ENCODE results near the gene GPR160.

GPR160 gene

DNA sequence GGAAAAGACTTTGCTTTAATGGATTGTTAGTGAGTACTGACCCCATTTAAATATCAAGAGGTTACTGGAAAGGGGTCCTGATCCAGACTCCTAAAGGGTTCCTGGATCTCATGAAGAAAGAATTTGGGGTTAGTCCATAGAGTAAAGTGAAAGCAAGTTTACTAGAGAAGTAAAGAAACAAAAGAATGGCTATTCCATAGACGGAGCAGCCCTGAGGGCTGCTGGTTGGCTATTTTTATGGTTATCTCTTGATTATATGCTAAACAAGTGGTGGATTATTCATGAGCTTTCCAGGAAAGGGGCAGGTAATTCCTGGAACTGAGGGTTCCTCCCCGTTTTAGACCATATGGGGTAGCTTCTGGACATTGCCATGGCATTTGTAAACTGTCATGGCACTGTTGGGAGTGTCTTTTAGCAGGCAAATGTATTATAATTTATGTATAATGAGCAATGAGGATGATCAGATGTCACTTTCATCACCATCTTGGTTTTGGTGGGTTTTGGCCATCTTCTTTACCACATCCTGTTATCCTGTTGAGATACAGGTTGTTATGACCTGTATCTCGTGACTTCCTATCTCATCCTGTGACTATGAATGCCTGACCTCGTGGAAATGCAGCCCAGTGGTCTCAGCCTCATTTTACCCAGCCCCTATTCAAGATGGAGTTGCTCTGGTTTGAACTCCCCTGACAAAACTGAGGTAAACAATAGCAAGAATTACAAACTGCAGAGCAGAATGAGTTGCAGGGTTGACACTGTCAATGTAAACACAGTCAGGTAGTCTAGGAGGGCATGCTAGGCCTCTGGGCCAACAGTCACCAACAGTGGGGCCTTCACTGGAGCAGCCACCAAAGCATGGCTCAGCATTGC lies 10.3 kb upstream of the GPR160 start:
- DNase-seq (ENCODE audit: low spot score): no peak

DNA sequence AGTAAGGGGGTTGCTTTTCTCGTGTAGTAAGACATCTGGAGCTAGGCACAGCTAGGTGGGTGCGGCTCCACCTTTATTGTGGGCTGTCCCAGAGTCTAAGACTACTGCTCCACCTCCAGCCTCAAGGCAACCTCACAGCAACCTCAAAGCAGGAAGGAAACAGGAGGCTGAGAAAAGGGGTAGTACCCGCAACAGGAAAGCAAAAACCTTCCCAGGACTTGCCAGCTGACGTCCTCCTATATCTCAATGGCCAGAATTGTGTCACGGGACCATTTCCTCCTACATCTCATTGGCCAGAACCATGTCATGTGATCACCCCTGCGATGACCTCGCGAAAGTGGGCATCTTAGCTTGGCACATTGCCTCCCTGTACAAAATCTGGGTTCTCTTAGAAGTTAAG lies 4.3 kb upstream of the GPR160 start:
- peak; percentile 27 for DNase-seq (ENCODE audit: low spot score)

GRCh38 chr3:170038434-170039110 lies 777 bp downstream of the GPR160 start:
- DNase-seq (ENCODE audit: low spot score): no peak

GRCh38 chr3:170040418-170040817 lies 2.6 kb downstream of the GPR160 start:
- DNase-seq (ENCODE audit: low spot score): no peak

GRCh38 chr3:170043506-170043905 lies 5.7 kb downstream of the GPR160 start:
- no peak for DNase-seq (ENCODE audit: low spot score)

DNA sequence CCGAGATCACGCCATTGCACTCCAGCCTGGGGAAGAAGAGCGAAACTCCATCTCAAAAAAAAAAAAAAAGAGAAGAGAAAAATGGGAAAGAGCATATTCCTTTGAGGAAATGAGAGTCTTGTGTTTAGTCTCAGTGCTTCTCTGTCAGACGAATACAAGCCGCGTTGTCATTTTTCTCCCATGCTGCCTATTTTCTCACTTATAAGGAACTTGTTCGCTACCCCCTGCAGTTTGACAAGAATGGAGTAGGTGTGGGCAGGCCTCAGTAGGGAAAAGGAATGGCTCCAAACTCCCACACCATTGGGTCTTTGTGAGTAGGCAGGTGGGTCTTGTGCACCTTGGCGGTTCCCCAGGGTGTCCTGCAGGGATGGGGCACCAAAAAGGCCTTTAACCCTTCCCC lies 6.5 kb downstream of the GPR160 start:
- no peak for DNase-seq (ENCODE audit: low spot score)

DNA sequence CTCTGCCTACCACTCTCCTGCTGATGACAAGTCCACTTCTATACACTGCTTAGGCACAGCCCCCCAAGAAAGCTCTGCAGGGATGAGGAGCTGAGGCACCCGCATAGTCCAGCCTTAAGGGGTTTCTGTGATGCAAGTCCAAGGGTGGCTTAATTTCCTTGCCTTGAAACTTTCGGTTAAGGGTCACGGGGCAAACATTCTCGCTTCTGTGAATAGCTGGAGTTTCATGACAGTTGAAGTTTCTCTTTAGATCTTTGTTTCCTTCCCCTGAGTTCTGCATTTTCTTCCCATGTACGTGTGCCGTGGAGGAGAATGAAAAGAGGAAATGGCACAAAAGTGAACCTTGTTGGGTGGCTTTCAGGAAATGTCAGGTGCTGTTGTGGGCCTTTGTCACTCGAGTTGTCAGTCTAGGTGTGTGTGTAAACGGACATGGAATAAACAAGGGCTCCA lies 7.0 kb downstream of the GPR160 start:
- no peak for DNase-seq (ENCODE audit: low spot score)

- no peak for DNase-seq (ENCODE audit: low spot score)
These were observed 8.7 kb downstream of the GPR160 start for GRCh38 chr3:170046269-170047132.

DNA sequence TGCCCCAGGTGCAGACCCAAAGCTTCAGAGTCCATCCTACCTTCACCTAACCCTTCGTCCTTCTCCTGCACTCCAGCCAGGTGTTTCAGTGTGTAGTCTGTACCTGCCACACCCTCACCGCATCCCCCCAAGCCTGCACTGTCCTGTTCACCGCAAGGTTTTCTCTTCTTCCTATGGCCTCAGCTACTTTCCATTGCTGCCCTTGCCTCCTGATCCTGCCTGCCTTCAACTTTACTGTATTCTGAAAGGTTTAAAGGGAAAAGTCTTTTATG lies 9.3 kb downstream of the GPR160 start:
- DNase-seq (ENCODE audit: low spot score): no peak

DNA sequence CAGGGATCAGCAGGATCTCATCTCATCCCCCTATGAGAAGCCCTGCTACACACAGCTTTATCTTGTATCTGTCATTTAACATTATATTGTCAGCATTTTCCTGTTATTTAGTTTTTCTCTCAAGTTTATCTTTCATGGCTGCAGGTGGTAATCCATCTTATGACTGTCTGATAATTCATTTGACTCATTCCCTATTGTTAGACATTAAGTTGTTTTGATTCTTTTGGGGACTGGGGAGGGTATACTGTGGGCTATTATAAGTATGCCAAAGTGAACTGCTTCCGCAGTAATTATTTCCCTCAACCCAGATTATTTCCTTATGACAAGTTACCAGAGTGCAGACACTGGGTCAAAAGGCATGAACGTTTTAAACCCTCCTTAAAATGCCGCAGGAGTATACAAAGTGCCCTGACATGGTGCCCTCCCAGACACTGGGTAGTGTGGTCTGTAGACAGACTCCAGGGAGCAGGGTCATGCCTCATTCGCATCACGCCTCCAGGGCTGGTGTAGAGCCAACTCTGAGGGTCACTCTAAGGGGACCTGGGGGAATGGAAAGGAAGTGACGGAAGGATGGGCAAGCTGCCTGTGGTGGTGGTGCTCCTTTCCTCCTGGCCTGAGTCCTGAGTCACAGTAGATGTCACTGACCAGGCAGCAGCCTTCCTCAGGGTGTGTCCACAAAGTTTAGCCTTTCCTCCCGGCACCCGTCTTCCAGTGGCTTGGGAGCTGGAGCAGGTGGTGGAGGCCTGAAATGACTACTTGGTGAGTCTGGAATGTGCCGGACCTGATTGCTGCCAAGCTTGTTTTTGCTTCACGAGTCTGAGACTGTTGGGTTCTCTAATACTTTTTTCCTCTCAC lies 11.6 kb downstream of the GPR160 start:
- DNase-seq (ENCODE audit: low spot score): no peak

DNA sequence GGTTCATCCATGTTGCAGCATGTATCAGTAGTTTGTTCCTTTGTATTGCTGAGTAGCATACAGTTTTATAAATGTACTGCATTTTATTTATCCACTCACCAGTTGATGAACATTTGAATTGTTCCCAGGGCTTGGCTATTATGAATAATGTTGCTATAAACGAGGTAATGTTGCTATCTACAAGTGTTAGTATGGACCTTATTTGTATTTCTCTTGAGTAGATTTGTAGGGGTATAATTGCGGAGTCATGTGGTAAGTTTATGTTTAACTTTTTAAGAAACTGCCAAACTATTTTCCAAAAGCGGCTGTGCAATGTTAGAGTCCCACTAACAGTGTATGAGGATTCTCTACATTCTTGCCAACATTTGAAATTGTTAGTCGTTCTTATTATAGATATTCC lies 13.0 kb downstream of the GPR160 start:
- no peak for DNase-seq (ENCODE audit: low spot score)

- DNase-seq (ENCODE audit: low spot score): no peak
These were observed 14.6 kb downstream of the GPR160 start for GRCh38 chr3:170052398-170052797.

GRCh38 chr3:170054204-170054603 lies 16.4 kb downstream of the GPR160 start:
- DNase-seq (ENCODE audit: low spot score): no peak

- no peak for DNase-seq (ENCODE audit: low spot score)
These were observed 17.4 kb downstream of the GPR160 start for GRCh38 chr3:170055209-170055608.

GRCh38 chr3:170056710-170057454 lies 19.1 kb downstream of the GPR160 start:
- DNase-seq (ENCODE audit: low spot score): no peak

DNA sequence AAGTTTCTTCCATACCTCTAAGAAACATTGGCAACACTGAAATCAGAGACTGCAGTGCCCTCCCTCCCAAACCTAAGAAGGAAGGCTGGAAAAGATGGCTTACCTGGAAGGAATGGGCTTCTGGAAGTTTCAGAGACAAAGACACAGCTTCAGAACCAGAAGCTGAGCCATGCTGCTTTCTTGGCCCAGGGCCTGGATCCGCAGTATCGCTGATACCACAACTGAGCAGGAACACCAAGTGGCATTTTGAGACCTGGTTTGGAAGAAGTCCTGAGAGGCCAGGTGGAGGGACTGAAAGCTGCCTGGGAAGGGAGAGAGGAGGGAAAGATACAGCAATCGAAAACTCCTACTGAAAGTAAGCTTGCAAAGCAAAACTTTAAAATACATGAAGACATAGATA lies 19.8 kb downstream of the GPR160 start:
- no peak for DNase-seq (ENCODE audit: low spot score)

GRCh38 chr3:170058127-170058526 lies 20.3 kb downstream of the GPR160 start:
- DNase-seq (ENCODE audit: low spot score): no peak

- no peak for DNase-seq (ENCODE audit: low spot score)
These were observed 21.7 kb downstream of the GPR160 start for GRCh38 chr3:170059447-170059846.

GRCh38 chr3:170062068-170062467 lies 24.3 kb downstream of the GPR160 start:
- DNase-seq (ENCODE audit: low spot score): no peak

DNA sequence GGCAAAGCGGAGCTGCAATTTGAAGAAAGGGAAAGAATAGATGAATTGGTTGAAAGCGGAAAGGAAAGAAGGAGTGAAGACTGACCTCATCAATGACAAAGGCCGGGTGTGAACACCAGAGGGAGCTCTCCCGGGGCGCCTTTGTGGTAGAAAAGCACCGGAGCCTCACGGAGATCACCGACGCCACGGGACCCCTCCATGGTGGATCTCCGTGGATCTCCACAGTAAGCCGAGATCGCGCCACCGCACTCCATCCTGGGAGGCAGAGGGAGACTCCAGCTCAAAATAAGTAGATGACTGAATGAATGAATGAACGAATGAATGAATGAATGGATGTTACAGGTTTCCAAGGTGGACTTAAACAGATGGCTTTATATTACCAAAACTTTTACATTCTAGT lies 25.0 kb downstream of the GPR160 start:
- no peak for DNase-seq (ENCODE audit: low spot score)

- no peak for DNase-seq (ENCODE audit: low spot score)
These were observed 25.9 kb downstream of the GPR160 start for GRCh38 chr3:170063691-170064090.

All from hematopoietic multipotent progenitor cell treated with erythropoietin and hydrocortisone succinate and interleukin-3 and kit ligand, for 17 days (in vitro differentiated cells).